ENCODE measurements around the gene ZGRF1.
"Not testable (repeated sequence)": the region's sequence is repeated elsewhere in the genome, so short reads cannot be mapped to it uniquely, and the experiment has no call there.

Gene ZGRF1

GRCh38 chr4:112644595-112645535 is 8.2 kb upstream of the ZGRF1 start:
- DNase-seq: not testable (repeated sequence)

DNA sequence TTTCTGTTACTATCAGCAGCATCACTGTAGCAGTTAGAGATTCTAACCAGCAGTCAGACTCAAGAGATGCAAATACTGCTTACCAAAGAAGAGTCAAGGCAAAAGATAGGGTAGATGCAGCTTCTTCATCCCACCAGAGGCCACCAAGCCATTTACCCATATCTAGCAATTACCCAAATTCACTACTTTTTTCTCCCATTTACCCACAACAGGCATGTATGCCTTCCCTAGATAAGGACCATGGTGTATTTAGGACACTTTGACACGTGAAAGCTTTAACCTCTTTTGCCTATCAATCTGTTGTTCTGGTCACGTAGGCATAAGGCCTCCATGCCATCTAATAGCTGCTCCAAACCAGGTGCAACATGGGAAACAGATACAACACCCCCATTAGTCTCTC is 5.8 kb upstream of the ZGRF1 start:
- no peak for DNase-seq

GRCh38 chr4:112637552-112637866 is 800 bp upstream of the ZGRF1 start:
- no peak for DNase-seq

- DNase-seq: no peak
Measured at GRCh38 chr4:112633477-112634235, 3.1 kb downstream of the ZGRF1 start.

DNA sequence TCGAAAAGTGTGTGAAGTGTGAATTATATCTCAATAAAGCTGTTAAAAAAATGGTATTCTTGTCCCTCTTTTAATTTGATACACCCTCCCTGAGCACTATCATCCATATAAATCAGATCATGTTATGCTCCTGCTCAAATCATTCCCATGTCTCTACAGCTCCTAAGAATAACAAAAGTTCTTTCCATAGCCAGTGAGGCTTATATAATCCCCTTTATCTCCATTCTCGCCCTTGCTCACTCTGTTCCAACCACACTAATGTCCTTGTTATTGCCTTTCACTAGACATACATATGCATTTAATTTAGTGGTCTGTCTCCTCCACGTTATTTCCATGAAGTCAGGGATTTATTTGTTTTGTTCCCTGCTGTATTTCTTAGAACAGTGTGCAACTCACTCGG is 10.5 kb downstream of the ZGRF1 start:
- no peak for DNase-seq

- no peak for DNase-seq
Measured at GRCh38 chr4:112616984-112617383, 19.7 kb downstream of the ZGRF1 start.

- not testable (repeated sequence) for DNase-seq
Measured at GRCh38 chr4:112612814-112613213, 23.9 kb downstream of the ZGRF1 start.

- DNase-seq: peak in 1 of 4 experiments; percentile 1
Measured at GRCh38 chr4:112604589-112604988, 32.1 kb downstream of the ZGRF1 start.

DNA sequence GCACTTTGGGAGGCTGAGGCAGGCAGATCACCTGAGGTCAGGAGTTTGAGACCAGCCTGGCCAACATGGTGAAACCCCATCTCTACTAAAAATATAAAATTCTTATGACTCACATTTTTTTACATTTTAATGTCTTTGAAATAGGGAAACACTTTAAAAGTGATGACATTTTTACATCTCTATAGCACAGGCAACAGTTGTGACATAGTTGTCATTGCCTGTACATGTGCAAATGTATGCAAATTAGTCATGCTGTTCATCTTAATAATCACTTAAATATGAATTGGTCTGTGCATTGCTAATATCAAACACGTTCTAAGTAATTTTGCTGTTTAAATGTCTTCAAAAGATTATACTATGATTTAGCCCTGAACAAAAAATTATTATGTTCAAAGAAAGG is 41.7 kb downstream of the ZGRF1 start:
- DNase-seq: no peak

GRCh38 chr4:112593438-112594133 is 43.1 kb downstream of the ZGRF1 start:
- DNase-seq: no peak

- DNase-seq: no peak
Measured at GRCh38 chr4:112592717-112593116, 44.0 kb downstream of the ZGRF1 start.

DNA sequence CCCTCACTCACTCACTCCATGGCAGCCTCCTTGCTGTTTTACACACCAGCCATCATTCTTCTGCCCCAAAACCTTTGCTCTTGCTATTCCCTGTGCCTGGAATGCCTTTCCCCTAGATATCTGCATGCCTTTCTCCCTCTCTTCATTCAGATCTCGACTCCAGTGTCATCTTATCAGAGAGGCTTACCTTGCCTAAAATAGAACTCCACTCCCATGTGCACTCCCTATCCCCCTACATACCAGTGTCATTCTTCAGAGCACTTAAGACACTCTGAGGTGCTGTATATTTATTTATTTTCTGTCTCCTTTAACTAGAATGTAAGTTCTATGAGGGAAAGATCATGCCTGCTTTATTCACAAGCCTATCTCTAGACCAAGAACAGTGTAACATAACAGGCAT is 45.1 kb downstream of the ZGRF1 start:
- DNase-seq: no peak

DNA sequence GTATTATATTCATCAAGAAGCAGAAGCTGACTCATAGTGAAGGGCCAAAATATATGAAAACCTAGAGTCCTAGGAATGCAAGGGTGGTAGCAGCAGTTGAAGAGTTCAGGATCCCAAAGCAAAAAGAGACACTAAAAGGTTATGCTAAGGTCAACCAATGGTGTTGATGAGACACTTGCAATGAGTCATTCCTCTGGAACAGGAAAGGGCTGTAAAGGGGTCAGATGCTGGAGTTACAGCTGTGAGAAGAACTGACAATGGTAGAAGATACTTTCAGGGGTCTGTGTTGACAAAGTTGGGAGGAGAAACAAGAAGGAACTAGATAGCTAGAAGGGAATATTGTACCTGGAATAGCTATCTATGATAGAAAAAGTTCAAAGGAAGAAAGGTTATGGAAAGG is 47.5 kb downstream of the ZGRF1 start:
- DNase-seq: no peak

GRCh38 chr4:112585977-112586736 is 50.6 kb downstream of the ZGRF1 start:
- no peak for DNase-seq

- no peak for DNase-seq
Measured at GRCh38 chr4:112567536-112567935, 69.2 kb downstream of the ZGRF1 start.

GRCh38 chr4:112564706-112565270 is 71.9 kb downstream of the ZGRF1 start:
- no peak for DNase-seq

- no peak for DNase-seq
Measured at GRCh38 chr4:112563431-112564200, 73.1 kb downstream of the ZGRF1 start.

- DNase-seq: no peak
Measured at GRCh38 chr4:112562254-112562879, 74.3 kb downstream of the ZGRF1 start.

DNA sequence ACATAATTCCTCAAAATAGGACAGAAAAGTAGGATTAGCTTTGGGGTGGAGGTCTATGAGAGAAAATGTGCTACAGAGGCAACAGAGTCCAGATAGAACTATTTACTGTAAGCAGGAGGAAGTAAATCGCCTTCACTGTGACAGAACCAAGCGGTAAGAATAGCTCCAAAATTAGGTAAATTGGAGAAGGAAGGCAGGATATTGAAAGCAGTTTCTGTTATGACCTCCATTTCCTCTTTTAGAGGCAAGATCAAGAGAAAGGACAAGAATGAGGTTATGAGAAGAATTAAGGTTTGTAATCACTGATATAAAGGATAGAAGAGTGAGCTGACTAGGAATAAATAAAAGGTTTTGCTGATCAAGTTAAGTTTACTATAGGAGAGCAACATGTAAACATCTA is 76.6 kb downstream of the ZGRF1 start:
- no peak for DNase-seq

GRCh38 chr4:112559053-112559452 is 77.7 kb downstream of the ZGRF1 start:
- DNase-seq: no peak
